NCI-H510A (cell line): Measurements from ENCODE around the gene MT2A.

Experiments used
- DNase-seq: peaks from one replicate; lab custom pipeline; 2025; lab: John Stamatoyannopoulos, UW

Gene MT2A

GRCh38 chr16:56600398-56600999 is 7.9 kb upstream of the MT2A start:
- no peak for DNase-seq

- no peak for DNase-seq
Observed at GRCh38 chr16:56601325-56601724, 7.1 kb upstream of the MT2A start.

GRCh38 chr16:56603589-56603988 is 4.8 kb upstream of the MT2A start:
- DNase-seq = no peak

GRCh38 chr16:56604966-56605365 is 3.4 kb upstream of the MT2A start:
- DNase-seq = no peak

GRCh38 chr16:56605475-56605874 is 2.9 kb upstream of the MT2A start:
- no peak for DNase-seq

- DNase-seq = no peak
Observed at GRCh38 chr16:56606071-56606475, 2.3 kb upstream of the MT2A start.

GRCh38 chr16:56606476-56607108 is 1.8 kb upstream of the MT2A start:
- DNase-seq = no peak

GRCh38 chr16:56607109-56607618 is 1.2 kb upstream of the MT2A start:
- DNase-seq = no peak

DNA sequence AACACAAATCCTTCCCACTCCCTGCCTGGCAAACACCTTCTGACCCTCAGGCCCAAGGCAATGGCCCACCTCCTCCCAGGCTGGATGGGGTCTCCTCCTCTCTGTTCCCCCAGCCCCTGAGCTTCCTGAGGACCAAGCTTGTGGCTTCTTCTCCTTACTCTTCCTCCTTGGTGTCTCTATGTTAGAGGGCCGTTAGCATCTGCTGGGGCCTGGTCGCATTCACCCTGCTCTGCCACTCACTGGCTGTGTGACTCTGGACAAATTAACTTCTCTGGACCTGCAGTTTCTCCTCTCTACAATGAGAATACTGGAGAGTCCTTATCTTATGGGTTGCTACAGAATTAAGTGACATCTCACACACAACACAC is 725 bp upstream of the MT2A start:
- no peak for DNase-seq

DNA sequence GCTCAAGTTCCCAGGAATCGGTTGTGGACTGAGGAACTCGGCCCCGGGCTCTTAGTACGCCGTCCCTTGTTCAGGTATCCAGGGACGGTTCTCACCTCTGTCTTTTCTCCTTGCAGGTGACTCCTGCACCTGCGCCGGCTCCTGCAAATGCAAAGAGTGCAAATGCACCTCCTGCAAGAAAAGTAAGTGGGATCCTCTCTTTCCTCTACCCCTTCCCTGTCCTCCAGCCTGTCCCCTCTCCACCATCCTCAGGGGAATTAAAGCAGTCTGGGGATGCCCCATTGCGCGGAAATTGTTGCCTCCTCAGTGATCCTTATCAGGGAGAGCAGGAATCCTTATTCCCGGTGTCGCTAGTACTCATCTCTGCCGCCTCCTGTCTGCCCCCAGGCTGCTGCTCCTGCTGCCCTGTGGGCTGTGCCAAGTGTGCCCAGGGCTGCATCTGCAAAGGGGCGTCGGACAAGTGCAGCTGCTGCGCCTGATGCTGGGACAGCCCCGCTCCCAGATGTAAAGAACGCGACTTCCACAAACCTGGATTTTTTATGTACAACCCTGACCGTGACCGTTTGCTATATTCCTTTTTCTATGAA is 585 bp downstream of the MT2A start:
- DNase-seq = no peak

DNA sequence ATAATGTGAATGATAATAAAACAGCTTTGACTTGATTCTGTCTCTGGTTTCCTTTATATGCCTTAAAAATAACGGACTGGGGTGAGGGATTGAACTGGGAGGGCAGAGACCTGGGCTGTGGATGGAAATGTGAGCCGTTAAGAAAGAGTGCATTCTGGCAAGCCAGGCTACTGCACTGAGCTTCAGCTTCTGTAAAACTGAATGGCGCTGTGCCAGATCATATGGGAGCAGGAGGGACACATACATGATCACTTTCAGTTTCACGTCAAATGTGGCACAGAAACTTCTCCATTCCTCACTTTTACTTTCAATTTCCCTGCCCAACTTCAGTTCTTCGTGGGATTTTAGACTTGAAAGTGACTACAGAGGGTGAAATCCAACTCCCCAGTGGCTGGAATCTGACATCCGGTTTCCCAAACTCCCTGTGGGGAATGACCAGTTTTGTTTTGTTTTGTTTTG is 1.1 kb downstream of the MT2A start:
- no peak for DNase-seq

GRCh38 chr16:56610017-56610608 is 1.7 kb downstream of the MT2A start:
- no peak for DNase-seq

DNA sequence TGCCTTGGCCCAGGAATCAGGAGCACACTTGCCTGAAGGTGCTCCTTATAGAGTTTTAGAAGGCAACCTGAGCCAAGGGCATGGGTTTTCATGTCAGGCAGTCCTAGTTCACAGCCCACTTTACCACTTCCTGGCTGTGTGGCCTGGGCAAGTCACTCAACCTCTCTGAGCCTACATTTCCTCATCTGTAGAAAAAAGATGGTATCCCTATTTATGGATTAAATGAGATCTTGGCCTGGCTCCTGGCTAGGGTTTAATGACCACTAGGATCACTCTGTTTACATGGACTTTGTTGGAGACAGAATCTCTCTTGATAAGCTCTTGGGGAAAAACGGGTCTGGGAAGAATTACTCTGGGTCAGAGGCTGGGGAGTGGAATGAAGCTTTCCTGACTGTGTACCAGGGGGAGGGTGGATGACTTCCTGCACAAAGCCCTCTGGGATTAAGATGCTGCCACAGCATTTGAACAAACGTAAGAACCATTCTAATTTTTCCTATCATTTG is 2.3 kb downstream of the MT2A start:
- no peak for DNase-seq

DNA sequence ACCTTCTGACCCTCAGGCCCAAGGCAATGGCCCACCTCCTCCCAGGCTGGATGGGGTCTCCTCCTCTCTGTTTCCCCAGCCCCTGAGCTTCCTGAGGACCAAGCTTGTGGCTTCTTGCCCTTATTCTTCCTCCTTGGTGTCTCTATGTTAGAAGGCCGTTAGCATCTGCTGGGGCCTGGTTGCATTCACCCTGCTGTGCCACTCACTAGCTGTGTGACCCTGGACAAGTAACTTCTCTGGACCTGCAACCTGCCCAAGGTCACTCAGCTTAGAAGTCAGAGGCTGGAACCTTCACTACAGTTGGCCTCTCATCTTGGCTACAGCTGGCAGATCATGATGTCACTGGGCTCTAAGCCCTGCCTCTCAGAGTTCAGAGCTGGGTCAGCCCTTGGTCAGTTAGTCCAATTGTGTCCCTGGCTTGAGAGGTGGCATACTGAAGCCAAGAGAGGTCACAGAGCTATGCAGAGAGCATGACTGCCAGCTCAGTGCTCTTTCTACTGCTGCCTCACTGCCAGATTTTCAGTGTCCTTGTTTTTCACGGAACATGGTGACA is 3.0 kb downstream of the MT2A start:
- no peak for DNase-seq

DNA sequence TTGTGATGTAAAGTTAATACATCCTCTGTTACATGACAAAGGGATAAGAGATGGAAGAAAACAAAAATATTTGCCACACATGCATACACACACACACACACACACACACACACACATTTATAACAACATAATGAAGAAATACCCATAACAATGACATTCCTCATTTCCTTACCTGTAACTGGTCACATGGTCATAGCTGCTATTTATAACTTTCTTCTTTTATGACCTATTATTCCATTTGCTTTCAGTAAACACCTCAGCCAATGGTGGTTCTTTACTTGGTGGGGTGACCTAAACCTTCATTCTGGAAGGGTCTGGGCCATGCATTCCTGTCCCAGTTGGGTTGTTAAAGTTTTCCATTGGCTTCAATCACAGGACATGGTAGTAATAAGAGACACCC is 5.3 kb downstream of the MT2A start:
- DNase-seq = no peak

DNA sequence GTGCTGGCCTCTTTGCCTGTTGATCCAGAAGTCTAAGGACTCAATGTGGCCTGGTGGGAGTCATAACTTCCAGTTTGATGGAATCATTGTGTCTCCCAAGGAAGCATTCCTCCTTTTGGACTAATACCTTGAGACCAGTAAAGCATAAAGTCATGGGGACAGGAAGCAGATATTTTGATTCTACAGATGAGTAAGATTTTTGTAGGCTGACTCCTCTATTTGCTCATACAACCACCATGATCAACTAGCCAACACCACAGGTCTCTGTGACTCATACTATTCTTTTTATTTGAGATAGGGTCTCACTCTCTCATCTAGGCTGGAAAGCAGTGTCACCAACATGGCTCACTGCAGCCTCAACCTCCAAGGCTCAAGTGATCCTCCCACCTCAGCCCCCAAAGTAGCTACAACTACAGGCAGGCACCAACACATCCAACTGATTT is 6.2 kb downstream of the MT2A start:
- no peak for DNase-seq

- no peak for DNase-seq
Observed at GRCh38 chr16:56615353-56615752, 7.0 kb downstream of the MT2A start.

DNA sequence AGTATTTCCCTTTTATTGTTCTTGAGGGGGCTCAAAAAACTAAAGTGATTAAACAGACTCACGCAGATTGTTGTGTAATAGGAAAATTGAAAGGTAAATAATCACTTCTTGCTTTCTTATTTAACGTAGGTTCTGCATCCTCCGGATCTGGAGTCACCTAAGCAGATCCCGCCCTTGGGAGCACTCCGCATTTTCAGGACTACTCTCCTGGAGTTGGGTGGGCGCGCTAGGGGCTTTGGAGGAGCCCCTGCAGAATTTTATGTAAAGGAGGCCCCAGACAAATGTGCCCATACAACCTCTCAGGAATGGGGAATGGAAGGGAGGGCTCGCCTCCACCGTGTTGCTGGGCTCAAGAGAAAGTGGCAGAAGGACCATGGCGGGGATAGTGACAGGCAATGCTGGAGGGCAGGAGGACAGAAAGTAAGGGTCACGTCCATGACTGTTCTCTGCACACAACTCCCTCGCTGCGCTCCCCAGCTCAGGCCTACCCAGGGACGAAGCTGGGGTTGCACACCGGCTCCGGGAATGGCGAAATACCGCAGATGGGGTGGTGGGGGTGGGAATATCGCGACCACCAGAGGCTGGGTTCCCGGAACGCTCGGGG is 8.3 kb downstream of the MT2A start:
- DNase-seq = no peak

DNA sequence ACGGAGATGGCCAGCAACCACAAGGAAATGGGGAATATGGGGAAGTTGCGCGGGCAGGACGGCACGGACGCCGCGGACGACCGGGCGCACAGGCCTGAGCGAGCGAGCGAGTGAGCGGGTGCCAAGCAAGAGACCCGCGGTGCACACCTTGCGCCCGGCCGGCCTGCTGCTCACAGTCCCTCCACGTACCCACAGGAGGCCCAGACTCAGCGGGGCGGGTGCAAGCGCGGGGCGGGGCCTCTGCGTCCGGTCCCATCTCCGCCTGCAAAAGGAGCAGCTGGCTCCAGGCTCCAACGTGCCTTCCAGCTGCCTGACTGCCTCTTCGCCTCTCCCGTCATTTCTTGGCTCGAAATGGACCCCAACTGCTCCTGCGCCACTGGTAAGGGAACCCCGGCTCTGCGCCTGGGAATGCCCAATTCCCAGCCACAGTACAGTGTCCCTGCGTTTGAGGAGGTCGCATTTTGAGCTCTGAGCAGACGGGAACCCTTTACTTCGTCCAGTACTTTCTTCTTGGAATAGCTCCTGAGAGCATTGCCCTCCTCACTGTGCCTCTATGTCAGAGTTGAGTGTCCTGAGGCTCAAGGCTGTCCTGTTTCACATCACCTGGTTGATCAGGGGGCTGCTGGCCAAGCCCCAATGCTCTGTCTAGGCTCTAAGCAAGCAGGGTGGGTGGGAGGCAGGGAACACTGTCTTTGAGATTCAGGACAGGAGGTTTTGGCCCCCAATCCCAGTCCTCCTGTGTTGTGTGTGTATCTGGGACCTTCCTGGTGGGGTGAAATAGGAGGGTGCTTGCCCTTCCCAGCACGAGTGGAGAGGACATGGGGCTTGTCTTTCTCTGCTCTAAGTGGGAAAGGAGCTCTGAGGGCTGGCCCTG is 9.1 kb downstream of the MT2A start:
- DNase-seq = no peak

DNA sequence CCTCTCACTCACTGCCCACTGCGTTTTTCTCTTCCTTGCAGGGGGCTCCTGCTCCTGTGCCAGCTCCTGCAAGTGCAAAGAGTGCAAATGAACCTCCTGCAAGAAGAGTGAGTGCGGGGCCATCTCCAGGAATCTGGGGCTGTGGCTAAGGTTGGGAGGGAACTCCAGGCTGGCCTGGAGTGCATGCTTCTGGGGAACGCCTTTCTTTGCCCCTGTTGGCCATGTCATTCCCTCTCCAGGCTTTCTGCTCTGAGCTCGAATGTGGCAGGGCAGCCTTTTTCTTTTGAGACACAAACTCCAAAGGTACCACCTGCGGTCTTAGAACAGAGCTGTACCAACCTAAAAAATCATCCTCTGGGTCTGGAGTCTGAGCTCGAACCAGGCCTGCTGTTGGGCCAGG is 9.8 kb downstream of the MT2A start:
- DNase-seq = no peak

GRCh38 chr16:56620339-56620897 is 12.0 kb downstream of the MT2A start:
- DNase-seq = no peak
